Measurements from ENCODE around the gene MRTFB. TPM values are rescaled to one million over a fixed set of nuclear protein-coding genes. Genes with fewer than 3 reads are reported as not detected.

Gene MRTFB
- total RNA-seq, 2 experiments from 2014 or later = 18.0 to 19.4 TPM

GRCh38 chr16:14026572-14027285, 44.4 kb upstream of the MRTFB start:
- intact Hi-C loops (cut with DNase I, micrococcal nuclease) = no loop called here
- ChIA-PET CTCF (no interaction called here), POLR2A (no interaction called here)
- Histone ChIP-seq H3K4me1 (ENCODE audit: insufficient read depth, low read length) (no peaks in the 10 kb centered on the region), H3K27ac (ENCODE audit: low read depth in 1 of 2, low read length in 2 of 2) (no peak overlapping the region), H3K27me3 (ENCODE audit: control insufficient read depth in 1 of 2, insufficient read depth in 2 of 2, low read length in 2 of 2) (no peaks in the 10 kb centered on the region), H3K36me3 (ENCODE audit: insufficient read depth, low read length) (no peaks in the 10 kb centered on the region), H3K4me3 (ENCODE audit: low read length) (no peak overlapping the region), H3K9me3 (ENCODE audit: control insufficient read depth in 1 of 2, insufficient read depth in 1 of 2, low read length in 2 of 2) (peaks cover 0 to 6% of the 10 kb centered on the region in 2 experiments)
- Mint-ChIP-seq H3K4me3 (no peak overlapping the region), H3K27me3 (peaks cover 8% of the 10 kb centered on the region), H3K9me3 (peaks cover 2% of the 10 kb centered on the region), H3K4me1 (ENCODE audit: low read depth) (no peaks in the 10 kb centered on the region), H3K27ac (no peak overlapping the region), H3K36me3 (ENCODE audit: low read depth) (no peaks in the 10 kb centered on the region)
- TF ChIP-seq CTCF (IDR thresholded peaks at IDR 0.05) = no peak
- ATAC-seq (ENCODE audit: poor library complexity) (no peak), DNase-seq (no peak)

- H3K4me3 ChIP-seq (ENCODE audit: low read length) = no peak overlapping the region
- H3K4me3 Mint-ChIP-seq = no peak overlapping the region
- TF ChIP-seq CTCF (IDR thresholded peaks at IDR 0.05) = no peak
Measured at GRCh38 chr16:14028202-14028601, 42.9 kb upstream of the MRTFB start.

GRCh38 chr16:14029658-14030057, 41.5 kb upstream of the MRTFB start:
- H3K4me3 ChIP-seq (ENCODE audit: low read length) = no peak overlapping the region
- ChIA-PET POLR2A (no interaction called here), CTCF (no interaction called here)
- intact Hi-C loops (cut with DNase I, micrococcal nuclease) = no loop called here
- no peaks in the 10 kb centered on the region for H3K36me3 ChIP-seq (ENCODE audit: insufficient read depth, low read length)
- no peak for TF ChIP-seq CTCF (IDR thresholded peaks at IDR 0.05)
- Mint-ChIP-seq H3K27me3 (peaks cover 8% of the 10 kb centered on the region), H3K27ac (no peak overlapping the region), H3K36me3 (ENCODE audit: low read depth) (no peaks in the 10 kb centered on the region), H3K4me1 (ENCODE audit: low read depth) (no peaks in the 10 kb centered on the region), H3K4me3 (no peak overlapping the region), H3K9me3 (no peaks in the 10 kb centered on the region)
- no peaks in the 10 kb centered on the region for H3K4me1 ChIP-seq (ENCODE audit: insufficient read depth, low read length)
- H3K27ac ChIP-seq (ENCODE audit: low read depth in 1 of 2, low read length in 2 of 2) = no peak overlapping the region
- H3K27me3 ChIP-seq (ENCODE audit: control insufficient read depth in 1 of 2, insufficient read depth in 2 of 2, low read length in 2 of 2) = no peaks in the 10 kb centered on the region
- DNase-seq (no peak), ATAC-seq (ENCODE audit: poor library complexity) (no peak)
- peaks cover 0 to 6% of the 10 kb centered on the region in 2 experiments for H3K9me3 ChIP-seq (ENCODE audit: control insufficient read depth in 1 of 2, insufficient read depth in 1 of 2, low read length in 2 of 2)

More at GRCh38 chr16:14028202-14028601, 42.9 kb upstream of the MRTFB start:
- Mint-ChIP-seq H3K4me1 (ENCODE audit: low read depth) (no peaks in the 10 kb centered on the region), H3K27me3 (peaks cover 8% of the 10 kb centered on the region), H3K36me3 (ENCODE audit: low read depth) (no peaks in the 10 kb centered on the region), H3K9me3 (peaks cover 2% of the 10 kb centered on the region), H3K27ac (no peak overlapping the region)
- intact Hi-C loops (cut with DNase I, micrococcal nuclease) = no loop called here
- Histone ChIP-seq H3K4me1 (ENCODE audit: insufficient read depth, low read length) (no peaks in the 10 kb centered on the region), H3K9me3 (ENCODE audit: control insufficient read depth in 1 of 2, insufficient read depth in 1 of 2, low read length in 2 of 2) (peaks cover 0 to 6% of the 10 kb centered on the region in 2 experiments), H3K36me3 (ENCODE audit: insufficient read depth, low read length) (no peaks in the 10 kb centered on the region), H3K27ac (ENCODE audit: low read depth in 1 of 2, low read length in 2 of 2) (no peak overlapping the region), H3K27me3 (ENCODE audit: control insufficient read depth in 1 of 2, insufficient read depth in 2 of 2, low read length in 2 of 2) (no peaks in the 10 kb centered on the region)
- ATAC-seq (ENCODE audit: poor library complexity) (no peak), DNase-seq (no peak)
- CTCF ChIA-PET = no interaction called here
- POLR2A ChIA-PET = no interaction called here
